AG04450 (cell line): ENCODE data around the gene KCNE4. TPM values are rescaled to one million over a fixed set of nuclear protein-coding genes. Genes with fewer than 3 reads are reported as not detected.

Experiments
- CTCF ChIA-PET: fragments of 300-600, 350-600 bp; formaldehyde crosslinking; extraction: SDS; loops from one replicate; lab custom pipeline; 2022; ENCODE audit warnings: antibody characterized with exemption, inconsistent platforms; lab: Charles Lee
- POLR2A ChIA-PET: fragments of 350-600 bp; formaldehyde crosslinking; extraction: SDS; loops from one replicate; lab custom pipeline; 2021; ENCODE audit warnings: antibody characterized with exemption, inconsistent platforms; lab: Yijun Ruan, JAX
- DNase-seq: peaks from one replicate; pipeline ENCODE4 v3.0.0-alpha.2; 2011; ENCODE audit warnings: low read depth, low spot score
- H3K27ac ChIP-seq: one replicate; pipeline ENCODE4 v1.5.1; 2012; ENCODE audit warnings: low read depth, low read length, control low read depth
- H3K27me3 ChIP-seq: one replicate; pipeline ENCODE4 v1.6.0; 2012; ENCODE audit warnings: low read length; ENCODE audit not compliant: control insufficient read depth, insufficient read depth
- H3K4me3 ChIP-seq: 2 replicates; pipeline ENCODE4 v1.5.1; 2011; ENCODE audit warnings: mild to moderate bottlenecking, low read depth, low read length, control low read depth
- H3K9me3 ChIP-seq: 2 replicates; pipeline ENCODE4 v1.5.1; 2012; ENCODE audit warnings: low read length; ENCODE audit not compliant: control insufficient read depth, insufficient read depth
- polyA plus RNA-seq: library from polyadenylated mRNA; depleted of rRNA; stranded (reverse); fragments of >200 nt; gene quantifications from 2 replicates; pipeline ENCODE4 v1.2.3, GENCODE V29; 2011
- TF ChIP-seq, protein P1 (sequence below): IDR thresholded peaks from 2 replicates; pipeline ENCODE4 v1.5.1; 2011; ENCODE audit warnings: low read depth, low read length, control low read depth, inconsistent platforms

Gene KCNE4
- polyA plus RNA-seq, 1 experiment, result 12.5 TPM

DNA sequence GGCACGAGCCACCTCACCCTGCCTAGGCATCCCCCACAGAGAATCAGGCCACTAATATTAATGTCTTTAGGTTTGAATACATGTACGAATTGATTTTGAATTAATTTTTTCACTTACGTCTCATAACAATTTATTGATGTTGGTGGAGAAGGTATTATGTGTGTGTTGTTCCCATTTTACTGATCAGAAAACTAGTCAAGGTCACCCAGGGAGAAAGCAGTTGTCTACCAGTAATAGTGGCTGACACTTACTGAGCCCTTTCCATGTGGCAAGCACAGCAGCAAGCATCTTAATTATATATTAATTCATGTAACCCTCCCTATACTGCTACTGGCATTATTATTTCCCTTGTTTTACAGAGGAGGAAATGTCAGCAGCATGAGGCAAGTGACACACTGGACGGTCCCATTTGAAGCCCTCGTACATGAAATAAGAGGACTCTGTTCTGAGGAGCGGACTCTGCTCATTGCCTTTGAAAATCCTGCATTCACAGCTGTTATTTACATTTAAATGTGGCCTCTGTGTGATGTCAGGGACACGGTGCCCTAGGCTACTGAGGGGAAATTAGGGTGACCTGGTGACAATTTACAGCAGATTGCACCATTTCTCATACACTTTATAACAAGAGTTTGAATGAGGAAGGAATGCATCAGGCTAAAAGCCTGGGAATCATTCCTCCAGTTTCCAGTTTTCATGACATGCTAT, 30.9 kb upstream of the KCNE4 start:
- CTCF ChIA-PET, result no interaction called here
- no peak overlapping the region for H3K4me3 ChIP-seq
- POLR2A ChIA-PET, result no interaction called here
- H3K9me3 ChIP-seq, result no peaks in the 10 kb centered on the region
- no peaks in the 10 kb centered on the region for H3K27me3 ChIP-seq
- DNase-seq, result no peak
- TF ChIP-seq, protein P1, sequence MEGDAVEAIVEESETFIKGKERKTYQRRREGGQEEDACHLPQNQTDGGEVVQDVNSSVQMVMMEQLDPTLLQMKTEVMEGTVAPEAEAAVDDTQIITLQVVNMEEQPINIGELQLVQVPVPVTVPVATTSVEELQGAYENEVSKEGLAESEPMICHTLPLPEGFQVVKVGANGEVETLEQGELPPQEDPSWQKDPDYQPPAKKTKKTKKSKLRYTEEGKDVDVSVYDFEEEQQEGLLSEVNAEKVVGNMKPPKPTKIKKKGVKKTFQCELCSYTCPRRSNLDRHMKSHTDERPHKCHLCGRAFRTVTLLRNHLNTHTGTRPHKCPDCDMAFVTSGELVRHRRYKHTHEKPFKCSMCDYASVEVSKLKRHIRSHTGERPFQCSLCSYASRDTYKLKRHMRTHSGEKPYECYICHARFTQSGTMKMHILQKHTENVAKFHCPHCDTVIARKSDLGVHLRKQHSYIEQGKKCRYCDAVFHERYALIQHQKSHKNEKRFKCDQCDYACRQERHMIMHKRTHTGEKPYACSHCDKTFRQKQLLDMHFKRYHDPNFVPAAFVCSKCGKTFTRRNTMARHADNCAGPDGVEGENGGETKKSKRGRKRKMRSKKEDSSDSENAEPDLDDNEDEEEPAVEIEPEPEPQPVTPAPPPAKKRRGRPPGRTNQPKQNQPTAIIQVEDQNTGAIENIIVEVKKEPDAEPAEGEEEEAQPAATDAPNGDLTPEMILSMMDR, result no peak
- no peak overlapping the region for H3K27ac ChIP-seq

GRCh38 chr2:223026357-223027110, 25.5 kb upstream of the KCNE4 start:
- H3K27ac ChIP-seq, result no peak overlapping the region
- TF ChIP-seq, protein P1, result no peak
- POLR2A ChIA-PET, result interaction anchor here (0.7 kb wide), 1 partner anchor 55 kb away, joined by 3 read pairs; no protein-coding TSS in a partner anchor

GRCh38 chr2:223027442-223027841, 24.5 kb upstream of the KCNE4 start:
- CTCF ChIA-PET, result no interaction called here
- Histone ChIP-seq H3K4me3 (no peak overlapping the region), H3K27ac (peak overlapping the region; percentile 4), H3K27me3 (no peaks in the 10 kb centered on the region), H3K9me3 (peaks cover 5% of the 10 kb centered on the region; the same call in 1 of the 2 replicates)
- POLR2A ChIA-PET, result no interaction called here
- TF ChIP-seq, protein P1, result no peak
- no peak for DNase-seq

More at GRCh38 chr2:223026357-223027110, 25.5 kb upstream of the KCNE4 start:
- DNase-seq, result no peak
- Histone ChIP-seq H3K9me3 (no peaks in the 10 kb centered on the region; the same call in 1 of the 2 replicates), H3K4me3 (no peak overlapping the region), H3K27me3 (no peaks in the 10 kb centered on the region)
- CTCF ChIA-PET, result interaction anchor here (1.1 kb wide), 1 partner anchor 75 kb away, joined by 4 read pairs; no protein-coding TSS in a partner anchor

GRCh38 chr2:223029287-223029686, 22.7 kb upstream of the KCNE4 start:
- ChIA-PET POLR2A (no interaction called here), CTCF (no interaction called here)
- Histone ChIP-seq H3K27ac (no peak overlapping the region), H3K4me3 (no peak overlapping the region), H3K27me3 (no peaks in the 10 kb centered on the region), H3K9me3 (peaks cover 11% of the 10 kb centered on the region; the same call in 1 of the 2 replicates)
- DNase-seq, result no peak
- TF ChIP-seq, protein P1, result no peak
